CD4-positive, alpha-beta T cell treated with Interferon gamma for 1 hour (primary cell): Measurements from ENCODE around the gene STX8.
A peak's percentile ranks its signal among the peaks of the same experiment; 100 is the strongest.

ENCODE experiments used
- DNase-seq: peaks from one replicate; pipeline ENCODE4 v3.0.0-alpha.2; 2020

STX8 gene

DNA sequence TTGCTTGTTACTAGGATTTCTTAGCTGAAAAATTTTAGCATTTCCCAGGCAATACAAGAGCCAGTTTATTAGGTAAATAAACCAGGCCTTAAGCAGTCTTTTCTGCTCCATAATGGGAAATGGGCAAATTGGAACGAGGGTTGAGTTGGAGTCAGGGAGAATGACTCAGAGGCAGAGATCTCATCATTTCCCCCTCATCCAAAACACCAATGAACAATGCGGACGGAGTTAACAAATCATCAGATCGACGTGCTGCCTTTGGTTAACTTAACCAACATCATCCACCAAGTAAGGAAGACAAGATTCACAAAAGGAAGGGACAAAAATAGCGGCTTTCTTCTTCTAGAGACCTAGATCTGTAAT, 243.5 kb downstream of the STX8 start:
- DNase-seq, result no peak

DNA sequence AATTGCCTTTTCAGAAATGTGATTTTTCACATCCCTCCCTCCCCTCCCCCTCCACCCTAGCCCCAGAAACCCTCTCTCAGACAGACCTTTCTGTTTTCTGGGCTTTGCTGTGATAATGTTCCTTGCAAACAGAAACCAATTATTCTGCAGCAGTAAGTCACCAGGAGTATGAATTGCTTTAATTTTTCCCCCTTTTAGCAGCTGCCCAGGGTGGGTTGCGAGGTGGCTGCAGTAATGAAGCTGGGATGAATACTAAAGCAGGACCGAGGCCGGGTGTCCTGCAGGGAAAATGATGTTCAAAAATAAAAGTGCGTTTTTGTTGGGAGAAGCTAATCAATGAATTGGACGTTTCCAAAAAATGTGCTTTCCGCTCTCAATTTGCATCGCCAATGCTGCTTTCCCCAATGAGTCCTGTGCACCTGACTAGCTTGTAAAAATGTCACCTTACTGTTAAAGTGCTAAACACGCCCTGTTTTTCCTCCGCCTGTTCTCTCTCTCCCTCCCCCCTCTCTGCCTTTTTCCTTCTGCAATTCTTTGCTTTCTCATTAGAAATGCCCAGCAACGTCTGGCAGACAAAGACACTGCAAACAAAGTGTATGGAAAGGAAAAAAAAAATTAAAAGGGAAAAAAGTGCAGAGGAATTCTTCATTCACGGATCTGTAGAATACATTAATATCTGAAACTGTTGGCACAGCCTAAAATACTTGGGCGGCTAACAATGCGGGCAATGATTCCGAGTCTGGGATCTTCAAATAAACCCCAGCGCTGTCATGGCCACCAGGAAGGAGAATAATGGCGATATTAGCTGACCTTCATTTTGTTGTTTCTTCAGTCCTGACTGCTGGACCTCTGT, 244.1 kb downstream of the STX8 start:
- DNase-seq, result no peak

DNA sequence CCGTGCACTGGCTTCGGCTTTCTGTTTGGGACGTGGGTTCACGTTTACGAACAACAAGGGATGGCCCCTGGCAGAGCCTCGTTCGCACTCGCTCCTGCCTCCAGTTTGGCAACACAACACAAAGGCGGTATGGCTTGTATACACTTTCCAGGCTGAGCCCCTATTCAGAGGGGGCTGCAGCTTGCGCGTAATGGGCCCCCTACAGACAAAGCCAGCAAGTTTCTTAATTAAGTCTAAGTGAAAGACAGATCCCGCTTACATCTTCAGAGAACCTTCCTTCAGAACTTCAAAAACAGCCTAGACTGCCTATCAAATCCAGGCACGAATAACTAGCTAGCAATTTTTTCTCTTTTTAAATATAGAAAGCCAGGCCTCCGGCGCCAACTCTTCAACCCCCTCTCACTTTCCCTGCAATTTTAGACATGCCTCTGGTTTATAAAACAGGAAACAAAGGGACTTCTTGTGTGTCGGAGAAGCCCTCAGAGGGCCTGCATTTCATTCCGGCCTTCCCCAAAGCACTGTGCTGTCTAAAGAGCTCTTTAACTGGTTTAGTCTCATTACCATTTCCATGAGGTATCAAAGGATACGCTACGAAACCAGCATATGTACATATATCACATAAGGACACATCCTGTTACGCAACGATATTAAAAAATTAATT, 244.9 kb downstream of the STX8 start:
- no peak for DNase-seq

DNA sequence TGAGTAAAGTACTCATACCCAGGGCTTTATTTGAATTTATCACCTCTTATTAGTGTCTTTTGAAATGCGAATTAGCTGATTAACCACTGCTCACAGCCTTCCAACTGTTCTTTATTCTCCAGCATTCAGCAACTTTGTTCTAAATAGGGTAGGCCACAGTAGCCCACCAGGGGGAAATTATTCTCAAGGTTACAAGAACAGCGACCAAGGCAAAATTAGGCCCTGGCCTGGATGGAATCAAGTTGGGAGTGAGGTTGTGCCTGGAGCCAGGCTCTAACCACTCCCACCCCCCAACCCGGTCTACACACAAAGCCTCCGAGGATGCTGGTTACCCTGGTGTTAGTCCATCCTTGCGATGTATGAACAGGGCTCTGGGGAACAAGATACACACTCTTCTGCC, 245.5 kb downstream of the STX8 start:
- DNase-seq, result no peak

DNA sequence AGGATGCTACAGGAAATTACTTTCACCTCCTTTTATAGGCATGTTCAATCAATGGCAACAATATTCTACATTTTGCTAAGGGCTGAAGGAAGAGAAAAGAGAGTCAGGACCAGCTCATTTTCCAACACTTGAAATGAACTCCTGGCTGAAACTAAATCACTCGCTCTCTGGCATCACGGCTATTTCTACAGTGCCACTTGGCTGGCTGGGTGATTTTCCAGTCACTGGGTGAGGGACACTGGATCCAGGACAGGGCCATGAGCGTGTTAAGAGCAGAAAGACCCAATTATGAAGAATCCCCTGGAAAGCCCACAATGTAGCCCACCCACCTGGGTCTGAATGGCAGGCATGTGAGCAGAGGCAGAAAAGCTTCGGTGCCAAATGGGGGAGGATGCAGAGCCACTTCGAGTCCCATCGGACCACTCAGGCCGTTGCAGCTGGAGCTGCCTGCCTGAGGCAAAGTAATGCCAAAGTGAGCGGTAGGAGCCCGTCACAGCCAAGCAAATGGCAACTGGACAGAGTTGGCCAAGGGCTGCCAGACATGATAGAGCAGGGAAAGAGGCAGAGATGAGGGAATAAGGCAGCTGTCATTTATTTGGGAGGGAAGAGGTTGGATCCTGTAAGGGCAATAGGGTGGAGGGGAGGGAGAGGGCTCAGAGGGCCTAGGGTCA, 246.2 kb downstream of the STX8 start:
- no peak for DNase-seq

DNA sequence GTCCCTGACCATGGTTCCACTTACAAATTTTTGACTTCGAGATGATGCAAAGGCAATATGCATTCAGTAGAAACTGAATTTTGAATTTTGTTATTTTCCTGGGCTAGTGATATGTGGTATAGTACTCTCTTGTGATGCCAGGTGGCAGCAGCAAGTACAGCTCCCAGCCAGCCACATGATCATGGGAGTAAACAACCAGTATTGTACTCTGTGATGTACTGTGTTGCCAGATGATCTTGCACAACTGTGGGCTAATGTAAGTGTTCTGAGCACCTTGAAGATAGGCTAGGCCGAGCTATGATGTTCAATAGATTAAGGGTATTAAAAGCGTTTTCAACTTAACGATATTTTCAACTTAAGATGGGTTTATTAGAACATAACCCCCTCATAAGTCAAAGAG, 250.8 kb downstream of the STX8 start:
- DNase-seq, result no peak

DNA sequence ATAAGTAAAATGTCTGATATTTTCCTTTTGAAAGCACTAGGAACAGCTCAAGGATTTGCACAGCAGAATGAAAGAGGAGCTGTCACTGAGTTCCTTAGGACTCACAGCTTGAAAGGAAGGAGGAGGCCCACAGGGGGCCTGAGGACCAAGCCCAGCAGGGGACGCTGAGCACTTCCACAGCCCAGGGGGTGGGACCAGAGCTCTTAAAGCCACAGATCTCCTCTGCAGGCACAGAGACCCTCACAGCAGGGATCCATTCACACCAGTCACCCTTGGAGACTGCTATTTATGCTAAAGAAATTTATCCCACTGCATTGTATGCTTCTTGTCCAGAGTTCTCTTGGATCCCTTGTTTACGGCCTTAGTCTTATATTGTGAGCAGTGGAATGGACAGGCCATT, 253.3 kb downstream of the STX8 start:
- DNase-seq, result no peak

DNA sequence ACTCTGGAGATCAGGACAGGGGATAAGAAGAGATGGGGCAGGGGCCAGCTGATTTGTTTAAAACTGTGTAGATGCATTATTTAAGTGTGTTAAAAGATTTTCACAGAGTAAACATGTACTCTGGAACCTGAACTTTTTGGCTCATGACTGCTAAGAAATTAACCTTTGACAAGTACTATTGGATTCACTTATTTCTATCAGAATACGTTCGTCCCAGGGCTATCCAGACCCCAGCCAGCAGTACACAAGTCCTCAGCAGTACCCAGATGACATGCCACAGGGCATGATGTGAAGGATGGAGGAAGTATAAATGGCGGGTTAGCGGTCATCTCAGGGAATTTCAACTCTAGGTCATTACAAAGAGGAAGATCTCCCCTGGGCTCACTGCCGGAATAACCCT, 253.7 kb downstream of the STX8 start:
- DNase-seq, result no peak

DNA sequence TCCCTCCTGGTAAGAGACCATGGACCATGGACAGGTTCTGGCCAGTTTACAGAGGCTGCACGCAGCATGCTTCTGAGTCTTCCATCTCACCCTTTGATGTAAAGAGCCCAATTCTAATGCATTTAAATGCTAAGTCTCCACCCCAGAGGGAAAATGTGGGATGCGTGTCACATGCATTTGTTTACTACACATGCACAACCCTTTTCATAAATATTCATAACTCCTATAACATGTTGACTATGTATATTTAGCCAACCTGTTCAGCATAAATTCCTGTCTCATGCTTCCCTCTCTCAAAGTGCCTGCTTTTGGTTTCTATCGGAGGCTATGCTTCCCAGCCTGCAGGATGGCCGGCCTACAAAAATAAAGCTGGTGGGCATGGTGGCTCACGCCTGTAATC, 260.3 kb downstream of the STX8 start:
- DNase-seq, result no peak

DNA sequence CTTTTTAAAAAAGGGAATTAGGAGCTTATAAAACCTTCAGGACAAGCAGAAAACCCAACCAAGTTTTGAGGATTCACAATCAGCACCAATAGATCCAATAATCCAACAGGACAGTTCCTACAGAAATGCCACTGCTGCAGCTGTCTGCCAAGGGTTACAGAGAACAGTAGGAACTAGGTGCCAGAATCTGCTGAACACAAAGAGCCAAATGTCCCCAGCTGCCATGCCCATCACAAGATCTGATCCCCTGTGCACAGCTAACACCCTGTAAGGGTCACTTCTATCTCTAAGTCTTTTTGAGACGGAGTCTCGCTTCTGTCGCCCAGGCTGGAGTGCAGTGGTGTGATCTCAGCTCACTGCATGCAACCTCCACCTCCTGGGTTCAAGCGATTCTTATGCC, 262.3 kb downstream of the STX8 start:
- no peak for DNase-seq

DNA sequence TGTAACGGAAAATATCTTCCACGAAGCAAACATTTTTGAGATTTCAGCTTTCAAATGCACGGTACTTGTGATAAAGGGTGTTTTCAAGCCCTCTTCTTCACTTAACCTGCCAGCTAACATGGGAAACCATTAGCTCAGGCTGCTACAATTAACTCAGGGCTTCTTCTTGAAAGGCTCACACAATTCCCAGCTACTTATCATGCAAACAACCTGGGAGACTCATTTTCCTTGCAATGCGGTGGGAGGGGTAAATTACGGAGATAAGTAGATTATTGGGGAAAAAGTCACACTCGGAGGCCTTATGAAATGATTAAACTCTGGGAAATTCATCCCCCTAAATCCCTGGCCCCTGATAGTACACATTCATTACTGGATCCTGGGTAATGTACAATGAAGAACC, 266.4 kb downstream of the STX8 start:
- no peak for DNase-seq

DNA sequence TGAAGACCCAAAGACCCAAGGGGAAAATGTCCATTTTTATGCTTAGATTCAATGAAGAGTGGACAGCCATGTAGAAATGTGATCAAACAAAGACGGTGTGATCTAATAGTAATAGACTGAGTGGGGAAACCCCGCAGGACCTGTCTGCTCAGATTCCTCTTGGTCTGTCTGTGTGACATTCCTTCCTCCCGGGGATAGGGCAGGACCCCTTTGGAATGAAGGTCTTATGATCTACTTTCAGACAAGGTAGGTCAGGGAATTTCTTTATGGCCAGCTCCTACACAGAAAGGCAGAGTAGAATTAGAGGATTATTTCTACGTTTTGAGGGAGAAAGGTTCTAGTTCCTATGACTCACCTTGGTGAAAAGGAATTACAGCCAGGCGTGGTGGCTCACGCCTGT, 267.6 kb downstream of the STX8 start:
- no peak for DNase-seq

DNA sequence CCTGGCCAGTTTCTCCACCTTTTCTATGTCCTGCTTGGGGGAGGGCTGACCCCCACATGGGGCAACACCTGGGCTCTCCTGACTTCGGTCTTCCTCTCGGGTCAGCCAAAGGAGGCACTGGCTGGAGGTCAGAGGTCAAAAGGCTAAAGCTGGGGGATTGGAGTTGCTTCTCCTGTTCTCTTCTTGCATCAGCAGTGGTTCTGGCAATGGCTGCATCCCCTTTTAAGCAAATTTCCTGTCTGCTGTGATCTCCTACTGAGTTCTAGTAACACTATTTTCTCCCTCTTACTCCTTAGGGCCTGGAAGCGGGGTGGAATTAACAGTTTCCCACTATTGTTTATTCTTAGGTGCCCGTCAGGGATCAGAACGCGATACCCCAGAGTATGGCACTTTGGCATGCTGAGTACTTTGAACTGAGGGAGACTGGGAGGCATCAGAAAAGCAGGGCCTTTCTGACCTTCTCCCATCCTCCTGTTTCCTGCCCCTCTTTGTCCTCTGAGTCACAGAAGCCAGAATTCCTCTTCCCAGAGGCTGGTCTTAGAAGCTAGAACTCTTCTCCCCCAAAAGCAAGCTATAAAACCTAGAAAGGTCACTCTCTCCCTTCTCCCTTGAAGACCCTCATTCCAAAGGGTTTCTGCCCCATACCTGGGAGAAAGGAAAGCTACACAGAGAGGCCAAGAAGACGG, 268.2 kb downstream of the STX8 start:
- no peak for DNase-seq

DNA sequence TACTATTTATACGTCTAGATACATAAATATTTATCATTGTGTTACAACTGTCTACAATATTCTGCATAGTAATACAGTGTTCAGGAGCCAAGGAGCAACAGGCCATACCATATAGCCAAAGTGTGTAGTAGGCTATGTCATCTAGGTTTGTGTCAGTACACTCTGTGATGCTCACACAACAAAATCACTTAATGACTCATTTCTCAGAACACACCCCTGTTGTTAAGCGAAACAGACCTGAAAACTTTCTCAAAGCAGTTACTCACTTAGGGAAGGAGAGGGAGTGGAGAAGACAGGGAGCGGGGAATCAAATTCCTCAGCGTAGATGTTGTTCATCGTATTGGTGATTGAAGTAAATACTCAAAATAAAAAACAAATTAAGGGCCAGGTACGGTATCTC, 269.5 kb downstream of the STX8 start:
- DNase-seq, result no peak

DNA sequence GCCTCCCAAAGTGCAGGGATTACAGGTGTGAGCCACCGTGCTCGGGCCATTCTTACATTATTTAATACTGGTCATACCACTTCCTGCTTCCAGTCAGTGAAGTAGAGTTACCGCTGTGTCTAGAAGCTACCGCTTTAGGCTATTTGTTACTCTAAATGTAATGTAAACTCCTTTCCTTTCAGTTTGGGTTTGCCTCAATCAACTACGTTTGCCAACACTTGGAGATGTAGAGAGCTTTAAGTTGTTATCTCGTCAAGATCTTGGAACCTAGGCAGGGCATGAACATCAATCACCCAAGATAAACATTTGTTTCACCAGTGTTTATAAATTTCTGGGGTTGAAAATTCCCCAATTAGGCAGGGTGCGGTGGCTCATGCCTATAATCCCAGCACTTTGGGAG, 275.9 kb downstream of the STX8 start:
- DNase-seq, result no peak

DNA sequence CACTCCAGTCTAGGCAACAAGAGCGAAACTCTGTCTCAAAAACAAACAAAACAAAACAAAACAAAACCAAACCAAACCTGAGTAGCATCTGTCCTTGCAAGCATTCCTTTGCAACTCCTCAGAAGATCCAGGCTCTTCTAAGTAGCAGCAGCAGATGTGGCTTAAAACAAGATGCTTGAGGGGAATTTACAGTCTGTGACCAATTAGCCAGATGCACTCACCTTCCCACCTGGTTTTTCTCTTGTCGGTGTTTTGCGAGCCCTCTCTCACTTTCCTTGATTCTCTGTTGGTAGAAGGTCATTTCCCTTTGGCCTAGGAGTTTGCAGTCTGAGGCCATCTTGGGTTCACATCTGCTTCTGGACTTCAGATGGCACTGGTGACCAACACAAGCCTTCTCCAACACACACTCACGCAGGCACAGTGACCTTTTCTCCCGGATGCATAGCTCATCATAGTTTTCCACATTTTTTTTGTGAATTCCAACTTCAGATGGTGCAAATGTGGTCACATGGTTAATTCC, 276.8 kb downstream of the STX8 start:
- no peak for DNase-seq

DNA sequence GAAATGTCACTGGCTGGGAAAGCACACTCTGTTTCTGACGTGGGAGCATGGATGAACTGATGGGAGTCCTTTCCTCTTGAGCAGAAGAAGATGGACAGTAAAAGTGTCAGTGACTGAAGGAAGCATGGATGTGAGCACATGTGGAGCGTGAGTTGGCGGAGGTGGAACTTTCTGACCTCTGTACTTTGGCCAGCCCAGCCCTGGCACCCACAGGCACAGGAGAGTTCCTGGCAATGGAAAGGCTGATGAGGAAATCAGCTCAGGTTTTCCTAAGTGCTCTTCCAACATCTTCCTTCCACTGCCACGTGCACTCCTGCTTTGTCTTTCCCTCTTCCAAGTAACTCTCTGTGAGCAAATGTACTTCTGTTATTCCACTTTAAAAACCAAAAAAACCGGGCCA, 277.5 kb downstream of the STX8 start:
- DNase-seq, result no peak

DNA sequence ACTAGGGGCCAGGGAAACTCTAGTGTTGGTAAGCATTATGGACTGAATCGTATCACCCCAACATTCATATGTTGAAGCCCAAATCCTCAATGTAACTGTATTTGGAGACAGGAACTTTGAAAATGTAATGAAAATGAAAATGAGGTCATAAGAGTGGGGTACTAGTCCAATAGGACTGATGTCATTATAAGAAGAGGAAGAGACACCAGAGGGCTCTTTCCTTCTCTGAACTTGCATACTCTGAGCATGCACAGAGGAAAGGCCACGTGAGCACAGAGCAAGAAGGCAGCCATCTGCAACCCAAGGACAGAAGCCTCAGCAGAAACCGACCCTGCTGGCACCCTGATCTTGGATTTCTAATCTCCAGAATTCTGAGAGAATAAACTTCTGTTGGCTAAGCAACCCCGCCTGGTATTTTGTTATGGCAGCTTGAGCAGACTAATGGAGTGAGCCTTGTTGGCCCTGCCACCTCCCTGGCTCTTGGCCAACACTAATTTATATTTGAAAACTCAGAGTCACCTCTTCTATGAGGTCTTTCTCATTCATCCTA, 280.9 kb downstream of the STX8 start:
- no peak for DNase-seq

DNA sequence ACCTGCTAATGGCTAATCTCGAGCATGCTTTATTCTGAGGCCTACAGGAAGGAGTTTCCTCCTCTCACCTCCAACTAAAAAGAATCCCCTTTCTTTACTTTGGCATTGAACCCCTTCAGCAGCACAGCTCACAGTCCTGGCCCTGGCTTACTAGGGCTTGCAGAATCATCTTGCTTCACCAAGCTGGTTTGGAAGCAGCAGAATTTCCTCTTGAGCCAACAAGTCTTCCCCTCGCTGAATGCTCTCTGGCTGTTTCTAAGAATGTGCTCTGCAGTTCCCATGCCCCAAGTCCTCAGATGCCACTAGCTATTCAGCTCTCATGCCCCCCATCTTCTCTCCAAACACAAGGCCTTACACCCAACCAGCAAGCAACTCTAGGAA, 283.1 kb downstream of the STX8 start:
- DNase-seq, result no peak

DNA sequence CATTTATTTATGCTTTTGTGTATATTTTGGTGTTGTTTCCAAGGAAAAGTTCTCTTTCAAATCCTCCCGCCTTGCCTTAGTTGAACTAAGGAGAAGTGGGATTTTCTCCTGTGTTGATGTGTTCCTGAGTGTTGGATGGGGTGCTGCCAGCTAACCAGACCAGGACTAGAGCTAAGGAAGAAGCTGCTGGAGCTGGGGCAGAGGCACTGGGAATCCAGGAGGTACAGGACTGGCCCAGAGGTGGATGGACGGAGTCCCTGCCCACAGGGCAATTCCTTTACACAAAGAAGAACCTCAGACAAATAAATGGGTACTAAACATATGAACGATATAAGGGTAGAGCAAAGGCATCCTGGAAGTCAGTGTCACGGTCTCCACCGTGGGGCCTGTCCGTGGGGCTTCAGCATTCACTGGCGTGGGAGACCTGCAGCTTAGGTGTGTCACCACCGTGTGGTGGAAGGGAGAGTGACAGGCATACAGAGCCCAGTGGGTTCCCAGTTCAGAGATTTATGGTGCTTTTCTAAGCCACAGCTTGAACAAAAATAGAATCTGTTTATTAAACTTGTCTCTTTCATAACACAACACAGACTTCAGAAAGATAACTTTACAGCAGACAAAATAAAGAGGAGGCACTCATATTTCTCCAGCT, 283.6 kb downstream of the STX8 start:
- peak; percentile 2 for DNase-seq

DNA sequence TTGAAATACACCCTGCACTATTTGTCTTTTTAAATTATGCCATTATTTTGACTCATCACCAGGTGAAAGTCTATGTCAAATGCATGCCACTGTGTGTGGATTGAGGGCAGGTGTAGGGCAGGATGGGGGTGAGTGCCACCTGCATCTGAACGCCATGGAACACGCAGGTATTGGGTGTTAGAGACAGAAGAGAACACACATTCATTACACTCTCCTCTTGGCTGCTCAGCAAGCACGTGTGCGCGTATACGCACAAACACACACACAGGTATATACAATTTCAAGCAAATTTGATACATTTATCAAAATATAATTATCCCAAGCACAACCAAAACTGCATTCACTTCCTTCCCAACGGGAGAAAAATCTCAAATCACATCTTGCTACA, 285.4 kb downstream of the STX8 start:
- no peak for DNase-seq

DNA sequence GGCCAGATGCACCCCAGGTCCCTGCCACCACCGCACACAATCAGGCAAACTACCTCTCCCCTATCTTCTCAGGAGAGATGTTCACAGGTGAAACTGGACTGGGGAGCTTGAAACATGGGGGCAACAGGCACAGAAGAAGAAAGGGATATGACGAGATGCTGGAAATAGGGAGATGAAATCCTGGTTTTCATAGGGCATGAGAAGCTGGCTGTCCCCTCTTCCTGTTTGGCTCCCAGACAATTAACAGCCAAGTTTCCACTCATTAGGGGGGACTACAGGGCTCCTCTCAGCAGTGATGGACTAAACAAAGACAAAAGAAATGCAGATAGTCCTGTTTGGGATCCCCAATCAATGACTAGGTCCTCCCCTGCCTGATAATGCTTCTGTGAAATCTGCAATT, 288.3 kb downstream of the STX8 start:
- DNase-seq, result no peak

DNA sequence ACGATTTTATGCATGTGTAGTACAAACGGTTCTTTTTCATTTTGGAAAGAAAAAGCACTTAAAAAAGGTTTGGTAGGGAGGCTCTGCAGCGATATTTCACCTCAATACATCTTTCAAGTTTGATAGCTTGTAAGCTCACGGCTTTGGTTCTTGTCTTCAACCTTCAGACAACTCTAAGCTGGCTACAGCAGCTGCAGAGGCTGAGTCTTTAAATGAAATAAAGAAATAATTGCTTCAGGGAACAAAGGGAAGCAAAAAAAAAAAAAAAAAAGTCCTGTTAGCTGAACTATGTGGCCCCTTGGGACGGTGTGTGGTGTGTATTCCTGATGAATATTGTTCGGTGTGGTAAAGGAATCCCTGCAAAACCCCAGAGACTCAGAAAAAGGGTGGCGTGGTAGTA, 289.2 kb downstream of the STX8 start:
- DNase-seq, result no peak
